Neural cell (in vitro differentiated cells): ENCODE data around the gene SBNO2. TPM values are rescaled to one million over a fixed set of nuclear protein-coding genes. Genes with fewer than 3 reads are reported as not detected.

Source experiments
- H2AFZ ChIP-seq: fragments of 200-600, 300-800 bp; sonication (generic), shearing (Covaris generic); 2 replicates; pipeline ENCODE4 v1.6.0; 2014; ENCODE audit warnings: low read depth, mild to moderate bottlenecking, antibody characterized with exemption, low read length, moderate library complexity
- H3F3A ChIP-seq: fragments of 200-600 bp; shearing (Covaris generic); 2 replicates; pipeline ENCODE4 v1.6.1; 2016; ENCODE audit warnings: mild to moderate bottlenecking, moderate library complexity, mixed read lengths, antibody characterized with exemption, low read length; ENCODE audit not compliant: insufficient read depth, poor library complexity, severe bottlenecking
- H3K27ac ChIP-seq: fragments of 200-600, 300-800 bp; sonication (generic), shearing (Covaris generic); 2 replicates; pipeline ENCODE4 v1.5.1; 2014; ENCODE audit warnings: mild to moderate bottlenecking, low read length, moderate library complexity
- H3K27me3 ChIP-seq: fragments of 300-800, 200-600 bp; sonication (generic), shearing (Covaris generic); 2 replicates; pipeline ENCODE4 v1.6.0; 2014; ENCODE audit warnings: mild to moderate bottlenecking, low read depth, low read length, moderate library complexity; ENCODE audit not compliant: insufficient read depth
- H3K36me3 ChIP-seq: fragments of 300-800, 200-600 bp; sonication (generic), shearing (Covaris generic); 2 replicates; pipeline ENCODE4 v1.5.1; 2014; ENCODE audit warnings: mild to moderate bottlenecking, antibody characterized with exemption, low read length, moderate library complexity; ENCODE audit not compliant: insufficient read depth
- H3K4me2 ChIP-seq: fragments of 300-800, 200-600 bp; sonication (generic), shearing (Covaris generic); 2 replicates; pipeline ENCODE4 v1.6.0; 2014; ENCODE audit warnings: mild to moderate bottlenecking, low read length
- H3K4me3 ChIP-seq: fragments of 300-800, 200-600 bp; sonication (generic), shearing (Covaris generic); 2 replicates; pipeline ENCODE4 v1.5.1; 2014; ENCODE audit warnings: mild to moderate bottlenecking, low read length, moderate library complexity
- H3K79me2 ChIP-seq: fragments of 200-600 bp; shearing (Covaris generic); replicated peaks from 2 replicates; pipeline ENCODE4 v1.6.0; 2014; ENCODE audit warnings: mild to moderate bottlenecking, low read length, moderate library complexity; ENCODE audit not compliant: insufficient read depth
- H3K9ac ChIP-seq: fragments of 300-800, 200-600 bp; sonication (generic), shearing (Covaris generic); 2 replicates; pipeline ENCODE4 v1.6.1; 2016; ENCODE audit warnings: mild to moderate bottlenecking, low read length, mixed read lengths
- H3K9me2 ChIP-seq: fragments of 200-600 bp; shearing (Covaris generic); 2 replicates; pipeline ENCODE4 v1.6.1; 2016; ENCODE audit warnings: mild to moderate bottlenecking, low read length, mixed read lengths; ENCODE audit not compliant: insufficient read depth
- H3K9me3 ChIP-seq: fragments of 200-600, 300-800 bp; sonication (generic), shearing (Covaris generic); 2 replicates; pipeline ENCODE4 v1.6.1; 2016; ENCODE audit warnings: mild to moderate bottlenecking, mixed run types, low read length, moderate library complexity, mixed read lengths
- H4K20me1 ChIP-seq: fragments of 200-600 bp; shearing (Covaris generic); 2 replicates; pipeline ENCODE4 v1.6.1; 2016; ENCODE audit warnings: mild to moderate bottlenecking, mixed run types; ENCODE audit not compliant: insufficient read depth
- EP300 ChIP-seq: fragments of 450-650 bp; conservative IDR thresholded peaks from 2 replicates; pipeline ENCODE4 v1.6.1; 2014; ENCODE audit warnings: antibody characterized with exemption, mild to moderate bottlenecking, moderate library complexity; ENCODE audit not compliant: poor library complexity, severe bottlenecking
- EZH2 ChIP-seq: fragments of 200-600, 300-800 bp; shearing (Covaris generic), sonication (generic); IDR thresholded peaks from 2 replicates; pipeline ENCODE4 v1.6.1; 2014; ENCODE audit warnings: antibody characterized with exemption, low read length, borderline replicate concordance, mild to moderate bottlenecking; ENCODE audit not compliant: insufficient read depth, poor library complexity, severe bottlenecking
- MXI1 ChIP-seq: fragments of 450-650 bp; conservative IDR thresholded peaks from 2 replicates; pipeline ENCODE4 v1.6.1; 2014; ENCODE audit warnings: antibody characterized with exemption, mild to moderate bottlenecking; ENCODE audit not compliant: poor library complexity, severe bottlenecking
- POLR2AphosphoS5 ChIP-seq: IDR thresholded peaks from 2 replicates; pipeline ENCODE4 v1.6.1; 2012
- RAD21 ChIP-seq: fragments of 450-650 bp; conservative IDR thresholded peaks from 2 replicates; pipeline ENCODE4 v1.6.1; 2014; ENCODE audit warnings: antibody characterized with exemption, mild to moderate bottlenecking, moderate library complexity
- SMC3 ChIP-seq: fragments of 450-650 bp; conservative IDR thresholded peaks from 2 replicates; pipeline ENCODE4 v1.6.1; 2014; ENCODE audit warnings: antibody characterized with exemption, mild to moderate bottlenecking, moderate library complexity; ENCODE audit not compliant: poor library complexity
- TAF1 ChIP-seq: IDR thresholded peaks from 2 replicates; pipeline ENCODE4 v1.6.1; 2012; ENCODE audit warnings: low read depth
- polyA plus RNA-seq: library from polyadenylated mRNA; depleted of rRNA; stranded (reverse); fragments of >200 nt; gene quantifications from 2 replicates; pipeline ENCODE4 v1.2.3, GENCODE V29; 2014
- TF ChIP-seq, protein P1 (sequence below): IDR thresholded peaks from 2 replicates; pipeline ENCODE4 v1.6.1; 2012; ENCODE audit warnings: borderline replicate concordance
- TF ChIP-seq, protein P2 (sequence below): fragments of 450-650 bp; IDR thresholded peaks from 2 replicates; pipeline ENCODE4 v1.5.1; 2014; ENCODE audit warnings: antibody characterized with exemption, mild to moderate bottlenecking, moderate library complexity; ENCODE audit not compliant: poor library complexity, severe bottlenecking

The SBNO2 gene
- polyA plus RNA-seq, 1 donor from 2014 or later, result 4.8 TPM

- Histone ChIP-seq H3F3A (no peaks in the 10 kb centered on the region), H4K20me1 (no peaks in the 10 kb centered on the region), H2AFZ (no peak overlapping the region), H3K4me3 (no peak overlapping the region), H3K4me2 (no peak overlapping the region), H3K9me2 (no peaks in the 10 kb centered on the region), H3K9me3 (no peaks in the 10 kb centered on the region), H3K27me3 (no peaks in the 10 kb centered on the region), H3K9ac (no peak overlapping the region), H3K36me3 (no peaks in the 10 kb centered on the region), H3K27ac (no peak overlapping the region), H3K79me2 (no peaks in the 10 kb centered on the region)
- TF ChIP-seq TAF1 (no peak), RAD21 (no peak), SMC3 (no peak), EZH2 (no peak), EP300 (no peak), MXI1 (no peak), POLR2AphosphoS5 (no peak)
- TF ChIP-seq, protein P1, sequence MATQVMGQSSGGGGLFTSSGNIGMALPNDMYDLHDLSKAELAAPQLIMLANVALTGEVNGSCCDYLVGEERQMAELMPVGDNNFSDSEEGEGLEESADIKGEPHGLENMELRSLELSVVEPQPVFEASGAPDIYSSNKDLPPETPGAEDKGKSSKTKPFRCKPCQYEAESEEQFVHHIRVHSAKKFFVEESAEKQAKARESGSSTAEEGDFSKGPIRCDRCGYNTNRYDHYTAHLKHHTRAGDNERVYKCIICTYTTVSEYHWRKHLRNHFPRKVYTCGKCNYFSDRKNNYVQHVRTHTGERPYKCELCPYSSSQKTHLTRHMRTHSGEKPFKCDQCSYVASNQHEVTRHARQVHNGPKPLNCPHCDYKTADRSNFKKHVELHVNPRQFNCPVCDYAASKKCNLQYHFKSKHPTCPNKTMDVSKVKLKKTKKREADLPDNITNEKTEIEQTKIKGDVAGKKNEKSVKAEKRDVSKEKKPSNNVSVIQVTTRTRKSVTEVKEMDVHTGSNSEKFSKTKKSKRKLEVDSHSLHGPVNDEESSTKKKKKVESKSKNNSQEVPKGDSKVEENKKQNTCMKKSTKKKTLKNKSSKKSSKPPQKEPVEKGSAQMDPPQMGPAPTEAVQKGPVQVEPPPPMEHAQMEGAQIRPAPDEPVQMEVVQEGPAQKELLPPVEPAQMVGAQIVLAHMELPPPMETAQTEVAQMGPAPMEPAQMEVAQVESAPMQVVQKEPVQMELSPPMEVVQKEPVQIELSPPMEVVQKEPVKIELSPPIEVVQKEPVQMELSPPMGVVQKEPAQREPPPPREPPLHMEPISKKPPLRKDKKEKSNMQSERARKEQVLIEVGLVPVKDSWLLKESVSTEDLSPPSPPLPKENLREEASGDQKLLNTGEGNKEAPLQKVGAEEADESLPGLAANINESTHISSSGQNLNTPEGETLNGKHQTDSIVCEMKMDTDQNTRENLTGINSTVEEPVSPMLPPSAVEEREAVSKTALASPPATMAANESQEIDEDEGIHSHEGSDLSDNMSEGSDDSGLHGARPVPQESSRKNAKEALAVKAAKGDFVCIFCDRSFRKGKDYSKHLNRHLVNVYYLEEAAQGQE, result no peak
- TF ChIP-seq, protein P2, sequence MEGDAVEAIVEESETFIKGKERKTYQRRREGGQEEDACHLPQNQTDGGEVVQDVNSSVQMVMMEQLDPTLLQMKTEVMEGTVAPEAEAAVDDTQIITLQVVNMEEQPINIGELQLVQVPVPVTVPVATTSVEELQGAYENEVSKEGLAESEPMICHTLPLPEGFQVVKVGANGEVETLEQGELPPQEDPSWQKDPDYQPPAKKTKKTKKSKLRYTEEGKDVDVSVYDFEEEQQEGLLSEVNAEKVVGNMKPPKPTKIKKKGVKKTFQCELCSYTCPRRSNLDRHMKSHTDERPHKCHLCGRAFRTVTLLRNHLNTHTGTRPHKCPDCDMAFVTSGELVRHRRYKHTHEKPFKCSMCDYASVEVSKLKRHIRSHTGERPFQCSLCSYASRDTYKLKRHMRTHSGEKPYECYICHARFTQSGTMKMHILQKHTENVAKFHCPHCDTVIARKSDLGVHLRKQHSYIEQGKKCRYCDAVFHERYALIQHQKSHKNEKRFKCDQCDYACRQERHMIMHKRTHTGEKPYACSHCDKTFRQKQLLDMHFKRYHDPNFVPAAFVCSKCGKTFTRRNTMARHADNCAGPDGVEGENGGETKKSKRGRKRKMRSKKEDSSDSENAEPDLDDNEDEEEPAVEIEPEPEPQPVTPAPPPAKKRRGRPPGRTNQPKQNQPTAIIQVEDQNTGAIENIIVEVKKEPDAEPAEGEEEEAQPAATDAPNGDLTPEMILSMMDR, result no peak
Measured at GRCh38 chr19:1081301-1082164, 92.5 kb downstream of the SBNO2 start.

GRCh38 chr19:1080360-1081161, 93.5 kb downstream of the SBNO2 start:
- Histone ChIP-seq H2AFZ (no peak overlapping the region), H3K9me2 (no peaks in the 10 kb centered on the region), H3K36me3 (no peaks in the 10 kb centered on the region), H3K9ac (no peak overlapping the region), H3K27ac (no peak overlapping the region), H3K4me2 (no peak overlapping the region), H3K27me3 (no peaks in the 10 kb centered on the region), H3F3A (no peaks in the 10 kb centered on the region), H3K79me2 (no peaks in the 10 kb centered on the region), H3K4me3 (no peak overlapping the region), H4K20me1 (no peaks in the 10 kb centered on the region), H3K9me3 (no peaks in the 10 kb centered on the region)
- TF ChIP-seq TAF1 (no peak), MXI1 (no peak), EP300 (no peak), POLR2AphosphoS5 (no peak), SMC3 (no peak), RAD21 (no peak), EZH2 (no peak)
- TF ChIP-seq, protein P1, result no peak
- TF ChIP-seq, protein P2, result no peak
